ENCODE data around the gene ATP6V1B1. TPM values are rescaled to one million over a fixed set of nuclear protein-coding genes. Genes with fewer than 3 reads are reported as not detected.

Gene ATP6V1B1
- total RNA-seq, 1 experiment from 2014 or later, result not detected

DNA sequence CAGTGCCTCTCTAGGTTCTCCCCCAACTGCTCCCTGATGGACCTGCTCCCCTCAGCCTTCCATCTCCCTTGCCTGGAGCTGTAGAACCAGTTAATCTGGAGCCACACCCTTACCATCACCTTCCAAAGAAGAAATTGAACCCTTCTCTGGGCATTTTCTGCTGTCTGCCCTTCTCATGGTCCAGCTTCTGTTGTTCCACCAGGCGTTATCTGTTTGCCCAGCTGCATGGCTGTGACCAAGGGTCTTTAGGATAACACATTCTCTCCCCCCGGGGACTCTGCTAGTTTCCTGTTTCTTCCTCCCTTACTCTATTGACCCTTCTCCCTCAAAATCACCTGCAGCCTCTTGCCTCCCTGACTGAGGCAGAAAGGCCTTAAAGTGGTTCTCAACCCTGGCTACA lies 39.5 kb downstream of the ATP6V1B1 start:
- H3K4me3 Mint-ChIP-seq, result no peak overlapping the region
- no peak overlapping the region for H3K27ac Mint-ChIP-seq
- no peaks in the 10 kb centered on the region for H3K36me3 Mint-ChIP-seq
- TF ChIP-seq CBFB (CRISPR knock-in tag; IDR thresholded peaks at IDR 0.05; ENCODE audit: low read depth) (no peak), NFATC4 (CRISPR knock-in tag; IDR thresholded peaks at IDR 0.05) (no peak), SMAD3 (CRISPR knock-in tag; IDR thresholded peaks at IDR 0.05; ENCODE audit: borderline replicate concordance) (no peak), PRRX2 (CRISPR knock-in tag; IDR thresholded peaks at IDR 0.05) (no peak), ZNF219 (CRISPR knock-in tag; IDR thresholded peaks at IDR 0.05; ENCODE audit: borderline replicate concordance) (no peak), KAT7 (CRISPR knock-in tag; IDR thresholded peaks at IDR 0.05; ENCODE audit: borderline replicate concordance) (no peak), FOXK1 (CRISPR knock-in tag; IDR thresholded peaks at IDR 0.05) (no peak), NR3C1 (CRISPR knock-in tag; conservative IDR thresholded peaks at IDR 0.05; ENCODE audit: low read depth) (no peak), ZNF138 (CRISPR knock-in tag; conservative IDR thresholded peaks at IDR 0.05) (no peak), GRHL2 (CRISPR knock-in tag; IDR thresholded peaks at IDR 0.05; ENCODE audit: insufficient replicate concordance, severe bottlenecking) (no peak), ETV6 (CRISPR knock-in tag; IDR thresholded peaks at IDR 0.05) (no peak), RELA (CRISPR knock-in tag; IDR thresholded peaks at IDR 0.05; ENCODE audit: borderline replicate concordance) (no peak), HMGA2 (CRISPR knock-in tag; IDR thresholded peaks at IDR 0.05) (no peak), CREB1 (CRISPR knock-in tag; IDR thresholded peaks at IDR 0.05) (no peak), FOXJ3 (CRISPR knock-in tag; IDR thresholded peaks at IDR 0.05; ENCODE audit: borderline replicate concordance) (no peak), RORB (CRISPR knock-in tag; IDR thresholded peaks at IDR 0.05) (no peak)
- TF ChIP-seq, protein P1, sequence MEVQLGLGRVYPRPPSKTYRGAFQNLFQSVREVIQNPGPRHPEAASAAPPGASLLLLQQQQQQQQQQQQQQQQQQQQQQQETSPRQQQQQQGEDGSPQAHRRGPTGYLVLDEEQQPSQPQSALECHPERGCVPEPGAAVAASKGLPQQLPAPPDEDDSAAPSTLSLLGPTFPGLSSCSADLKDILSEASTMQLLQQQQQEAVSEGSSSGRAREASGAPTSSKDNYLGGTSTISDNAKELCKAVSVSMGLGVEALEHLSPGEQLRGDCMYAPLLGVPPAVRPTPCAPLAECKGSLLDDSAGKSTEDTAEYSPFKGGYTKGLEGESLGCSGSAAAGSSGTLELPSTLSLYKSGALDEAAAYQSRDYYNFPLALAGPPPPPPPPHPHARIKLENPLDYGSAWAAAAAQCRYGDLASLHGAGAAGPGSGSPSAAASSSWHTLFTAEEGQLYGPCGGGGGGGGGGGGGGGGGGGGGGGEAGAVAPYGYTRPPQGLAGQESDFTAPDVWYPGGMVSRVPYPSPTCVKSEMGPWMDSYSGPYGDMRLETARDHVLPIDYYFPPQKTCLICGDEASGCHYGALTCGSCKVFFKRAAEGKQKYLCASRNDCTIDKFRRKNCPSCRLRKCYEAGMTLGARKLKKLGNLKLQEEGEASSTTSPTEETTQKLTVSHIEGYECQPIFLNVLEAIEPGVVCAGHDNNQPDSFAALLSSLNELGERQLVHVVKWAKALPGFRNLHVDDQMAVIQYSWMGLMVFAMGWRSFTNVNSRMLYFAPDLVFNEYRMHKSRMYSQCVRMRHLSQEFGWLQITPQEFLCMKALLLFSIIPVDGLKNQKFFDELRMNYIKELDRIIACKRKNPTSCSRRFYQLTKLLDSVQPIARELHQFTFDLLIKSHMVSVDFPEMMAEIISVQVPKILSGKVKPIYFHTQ (CRISPR knock-in tag; IDR thresholded peaks at IDR 0.05), result no peak
- TF ChIP-seq, protein P2, sequence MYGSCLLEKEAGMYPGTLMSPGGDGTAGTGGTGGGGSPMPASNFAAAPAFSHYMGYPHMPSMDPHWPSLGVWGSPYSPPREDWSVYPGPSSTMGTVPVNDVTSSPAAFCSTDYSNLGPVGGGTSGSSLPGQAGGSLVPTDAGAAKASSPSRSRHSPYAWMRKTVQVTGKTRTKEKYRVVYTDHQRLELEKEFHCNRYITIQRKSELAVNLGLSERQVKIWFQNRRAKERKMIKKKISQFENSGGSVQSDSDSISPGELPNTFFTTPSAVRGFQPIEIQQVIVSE (CRISPR knock-in tag; IDR thresholded peaks at IDR 0.05; ENCODE audit: borderline replicate concordance), result no peak
- TF ChIP-seq, protein P3, sequence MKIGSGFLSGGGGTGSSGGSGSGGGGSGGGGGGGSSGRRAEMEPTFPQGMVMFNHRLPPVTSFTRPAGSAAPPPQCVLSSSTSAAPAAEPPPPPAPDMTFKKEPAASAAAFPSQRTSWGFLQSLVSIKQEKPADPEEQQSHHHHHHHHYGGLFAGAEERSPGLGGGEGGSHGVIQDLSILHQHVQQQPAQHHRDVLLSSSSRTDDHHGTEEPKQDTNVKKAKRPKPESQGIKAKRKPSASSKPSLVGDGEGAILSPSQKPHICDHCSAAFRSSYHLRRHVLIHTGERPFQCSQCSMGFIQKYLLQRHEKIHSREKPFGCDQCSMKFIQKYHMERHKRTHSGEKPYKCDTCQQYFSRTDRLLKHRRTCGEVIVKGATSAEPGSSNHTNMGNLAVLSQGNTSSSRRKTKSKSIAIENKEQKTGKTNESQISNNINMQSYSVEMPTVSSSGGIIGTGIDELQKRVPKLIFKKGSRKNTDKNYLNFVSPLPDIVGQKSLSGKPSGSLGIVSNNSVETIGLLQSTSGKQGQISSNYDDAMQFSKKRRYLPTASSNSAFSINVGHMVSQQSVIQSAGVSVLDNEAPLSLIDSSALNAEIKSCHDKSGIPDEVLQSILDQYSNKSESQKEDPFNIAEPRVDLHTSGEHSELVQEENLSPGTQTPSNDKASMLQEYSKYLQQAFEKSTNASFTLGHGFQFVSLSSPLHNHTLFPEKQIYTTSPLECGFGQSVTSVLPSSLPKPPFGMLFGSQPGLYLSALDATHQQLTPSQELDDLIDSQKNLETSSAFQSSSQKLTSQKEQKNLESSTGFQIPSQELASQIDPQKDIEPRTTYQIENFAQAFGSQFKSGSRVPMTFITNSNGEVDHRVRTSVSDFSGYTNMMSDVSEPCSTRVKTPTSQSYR (CRISPR knock-in tag; IDR thresholded peaks at IDR 0.05), result no peak
- TF ChIP-seq, protein P4, sequence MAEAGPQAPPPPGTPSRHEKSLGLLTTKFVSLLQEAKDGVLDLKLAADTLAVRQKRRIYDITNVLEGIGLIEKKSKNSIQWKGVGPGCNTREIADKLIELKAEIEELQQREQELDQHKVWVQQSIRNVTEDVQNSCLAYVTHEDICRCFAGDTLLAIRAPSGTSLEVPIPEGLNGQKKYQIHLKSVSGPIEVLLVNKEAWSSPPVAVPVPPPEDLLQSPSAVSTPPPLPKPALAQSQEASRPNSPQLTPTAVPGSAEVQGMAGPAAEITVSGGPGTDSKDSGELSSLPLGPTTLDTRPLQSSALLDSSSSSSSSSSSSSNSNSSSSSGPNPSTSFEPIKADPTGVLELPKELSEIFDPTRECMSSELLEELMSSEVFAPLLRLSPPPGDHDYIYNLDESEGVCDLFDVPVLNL (CRISPR knock-in tag; IDR thresholded peaks at IDR 0.05; ENCODE audit: borderline replicate concordance, low read depth), result no peak
- POLR2A ChIA-PET, result no interaction called here
- ATAC-seq, result no peak
- H3K27me3 Mint-ChIP-seq (ENCODE audit: low read depth), result peaks cover 69% of the 10 kb centered on the region
- CTCF ChIA-PET, result interaction anchor here (1.9 to 4.1 kb wide), 3 partner anchors 10 to 27 kb away, joined by 5 to 22 read pairs (median 21); no protein-coding TSS in a partner anchor
- no peaks in the 10 kb centered on the region for H3K9me3 Mint-ChIP-seq
- peaks cover 18% of the 10 kb centered on the region for H3K4me1 Mint-ChIP-seq
- DNase-seq (ENCODE audit: low spot score), result no peak
